ENCODE data around the gene EML4.
A peak's percentile ranks its signal among the peaks of the same experiment; 100 is the strongest.
"Not testable (repeated sequence)": the region's sequence is repeated elsewhere in the genome, so short reads cannot be mapped to it uniquely, and the experiment has no call there.

Gene EML4

GRCh38 chr2:42267530-42267929, 98.4 kb downstream of the EML4 start:
- DNase-seq = peak in 1 of 2 donors; percentile 32

- no peak for DNase-seq
Observed at GRCh38 chr2:42268528-42269151, 99.5 kb downstream of the EML4 start.

GRCh38 chr2:42270757-42271156, 101.6 kb downstream of the EML4 start:
- DNase-seq = no peak

GRCh38 chr2:42271246-42271645, 102.1 kb downstream of the EML4 start:
- not testable (repeated sequence) for DNase-seq

GRCh38 chr2:42274863-42275262, 105.7 kb downstream of the EML4 start:
- DNase-seq = no peak

GRCh38 chr2:42281416-42282081, 112.4 kb downstream of the EML4 start:
- no peak for DNase-seq

- DNase-seq = no peak
Observed at GRCh38 chr2:42284019-42284418, 114.9 kb downstream of the EML4 start.

GRCh38 chr2:42286268-42286946, 117.3 kb downstream of the EML4 start:
- no peak for DNase-seq

GRCh38 chr2:42288811-42289210, 119.7 kb downstream of the EML4 start:
- DNase-seq = no peak

GRCh38 chr2:42289222-42289621, 120.1 kb downstream of the EML4 start:
- DNase-seq = no peak

GRCh38 chr2:42290005-42290404, 120.9 kb downstream of the EML4 start:
- DNase-seq = no peak

GRCh38 chr2:42293019-42293418, 123.9 kb downstream of the EML4 start:
- no peak for DNase-seq

GRCh38 chr2:42296226-42296625, 127.1 kb downstream of the EML4 start:
- DNase-seq = peak in 1 of 2 donors; percentile 28

GRCh38 chr2:42297322-42297936, 128.3 kb downstream of the EML4 start:
- DNase-seq = peak in 1 of 2 donors; percentile 68

GRCh38 chr2:42298132-42298531, 129.0 kb downstream of the EML4 start:
- DNase-seq = no peak

- peak in 1 of 2 donors; percentile 34 for DNase-seq
Observed at GRCh38 chr2:42298996-42299754, 130.0 kb downstream of the EML4 start.

GRCh38 chr2:42300527-42300926, 131.4 kb downstream of the EML4 start:
- DNase-seq = no peak

- DNase-seq = no peak
Observed at GRCh38 chr2:42303252-42303651, 134.1 kb downstream of the EML4 start.

- DNase-seq = no peak
Observed at GRCh38 chr2:42304059-42304713, 135.0 kb downstream of the EML4 start.

GRCh38 chr2:42307180-42307579, 138.0 kb downstream of the EML4 start:
- DNase-seq = no peak

GRCh38 chr2:42309366-42309765, 140.2 kb downstream of the EML4 start:
- DNase-seq = no peak

GRCh38 chr2:42310007-42310515, 140.9 kb downstream of the EML4 start:
- DNase-seq = no peak

Data from CD4-positive, alpha-beta T cell treated with Interferon alpha-2 for 1 hour (primary cell).